HL-60 (cell line): ENCODE results near the gene GPRC6A.

Experiments used
- GABPA ChIP-seq: IDR thresholded peaks from 2 replicates; pipeline ENCODE4 v1.6.1; 2012; ENCODE audit warnings: low read depth
- POLR2AphosphoS5 ChIP-seq: IDR thresholded peaks from 2 replicates; pipeline ENCODE4 v1.6.1; 2012; ENCODE audit warnings: low read depth
- SPI1 ChIP-seq: IDR thresholded peaks from 2 replicates; pipeline ENCODE4 v1.6.1; 2012; ENCODE audit warnings: low read depth, mild to moderate bottlenecking, borderline replicate concordance
- TF ChIP-seq, protein P1 (sequence below): IDR thresholded peaks from one replicate; pipeline ENCODE4 v1.5.1; 2011; ENCODE audit warnings: low read length, control low read depth, inconsistent platforms; ENCODE audit not compliant: insufficient read depth
- TF ChIP-seq, protein P2 (sequence below): IDR thresholded peaks from 2 replicates; pipeline ENCODE4 v1.6.1; 2012; ENCODE audit warnings: low read depth; ENCODE audit not compliant: insufficient replicate concordance

DNA sequence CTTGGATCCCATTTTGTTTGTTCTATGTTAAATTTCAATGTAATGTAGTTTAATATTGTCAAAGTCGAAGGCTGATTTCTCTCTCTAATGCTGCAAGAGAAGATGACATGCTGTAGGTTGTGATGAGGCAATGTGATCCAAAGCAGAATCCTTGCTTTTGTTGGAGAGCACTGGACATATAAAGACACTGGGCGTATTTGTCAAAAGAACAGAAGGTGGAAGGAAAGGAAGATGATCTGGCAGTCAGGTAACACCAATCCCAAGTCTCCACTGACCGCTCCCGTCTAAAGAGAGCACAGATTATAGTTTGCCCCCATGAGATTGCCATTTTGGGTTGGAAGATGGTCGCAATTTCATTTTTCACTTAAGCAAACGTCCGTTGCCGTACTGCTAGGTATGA lies 47.2 kb upstream of the GPRC6A start:
- TF ChIP-seq, protein P1, sequence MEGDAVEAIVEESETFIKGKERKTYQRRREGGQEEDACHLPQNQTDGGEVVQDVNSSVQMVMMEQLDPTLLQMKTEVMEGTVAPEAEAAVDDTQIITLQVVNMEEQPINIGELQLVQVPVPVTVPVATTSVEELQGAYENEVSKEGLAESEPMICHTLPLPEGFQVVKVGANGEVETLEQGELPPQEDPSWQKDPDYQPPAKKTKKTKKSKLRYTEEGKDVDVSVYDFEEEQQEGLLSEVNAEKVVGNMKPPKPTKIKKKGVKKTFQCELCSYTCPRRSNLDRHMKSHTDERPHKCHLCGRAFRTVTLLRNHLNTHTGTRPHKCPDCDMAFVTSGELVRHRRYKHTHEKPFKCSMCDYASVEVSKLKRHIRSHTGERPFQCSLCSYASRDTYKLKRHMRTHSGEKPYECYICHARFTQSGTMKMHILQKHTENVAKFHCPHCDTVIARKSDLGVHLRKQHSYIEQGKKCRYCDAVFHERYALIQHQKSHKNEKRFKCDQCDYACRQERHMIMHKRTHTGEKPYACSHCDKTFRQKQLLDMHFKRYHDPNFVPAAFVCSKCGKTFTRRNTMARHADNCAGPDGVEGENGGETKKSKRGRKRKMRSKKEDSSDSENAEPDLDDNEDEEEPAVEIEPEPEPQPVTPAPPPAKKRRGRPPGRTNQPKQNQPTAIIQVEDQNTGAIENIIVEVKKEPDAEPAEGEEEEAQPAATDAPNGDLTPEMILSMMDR = no peak
- TF ChIP-seq, protein P2, sequence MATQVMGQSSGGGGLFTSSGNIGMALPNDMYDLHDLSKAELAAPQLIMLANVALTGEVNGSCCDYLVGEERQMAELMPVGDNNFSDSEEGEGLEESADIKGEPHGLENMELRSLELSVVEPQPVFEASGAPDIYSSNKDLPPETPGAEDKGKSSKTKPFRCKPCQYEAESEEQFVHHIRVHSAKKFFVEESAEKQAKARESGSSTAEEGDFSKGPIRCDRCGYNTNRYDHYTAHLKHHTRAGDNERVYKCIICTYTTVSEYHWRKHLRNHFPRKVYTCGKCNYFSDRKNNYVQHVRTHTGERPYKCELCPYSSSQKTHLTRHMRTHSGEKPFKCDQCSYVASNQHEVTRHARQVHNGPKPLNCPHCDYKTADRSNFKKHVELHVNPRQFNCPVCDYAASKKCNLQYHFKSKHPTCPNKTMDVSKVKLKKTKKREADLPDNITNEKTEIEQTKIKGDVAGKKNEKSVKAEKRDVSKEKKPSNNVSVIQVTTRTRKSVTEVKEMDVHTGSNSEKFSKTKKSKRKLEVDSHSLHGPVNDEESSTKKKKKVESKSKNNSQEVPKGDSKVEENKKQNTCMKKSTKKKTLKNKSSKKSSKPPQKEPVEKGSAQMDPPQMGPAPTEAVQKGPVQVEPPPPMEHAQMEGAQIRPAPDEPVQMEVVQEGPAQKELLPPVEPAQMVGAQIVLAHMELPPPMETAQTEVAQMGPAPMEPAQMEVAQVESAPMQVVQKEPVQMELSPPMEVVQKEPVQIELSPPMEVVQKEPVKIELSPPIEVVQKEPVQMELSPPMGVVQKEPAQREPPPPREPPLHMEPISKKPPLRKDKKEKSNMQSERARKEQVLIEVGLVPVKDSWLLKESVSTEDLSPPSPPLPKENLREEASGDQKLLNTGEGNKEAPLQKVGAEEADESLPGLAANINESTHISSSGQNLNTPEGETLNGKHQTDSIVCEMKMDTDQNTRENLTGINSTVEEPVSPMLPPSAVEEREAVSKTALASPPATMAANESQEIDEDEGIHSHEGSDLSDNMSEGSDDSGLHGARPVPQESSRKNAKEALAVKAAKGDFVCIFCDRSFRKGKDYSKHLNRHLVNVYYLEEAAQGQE = no peak
- TF ChIP-seq POLR2AphosphoS5 (no peak), SPI1 (no peak), GABPA (no peak)
